HEK293 (cell line): ENCODE results near the gene MATN4.
A peak's percentile ranks its signal among the peaks of the same experiment; 100 is the strongest.

Source experiments
- CTCF ChIA-PET: fragments of 350-600 bp; formaldehyde crosslinking; extraction: SDS; loops from one replicate; lab custom pipeline; 2021; ENCODE audit warnings: antibody characterized with exemption; lab: Yijun Ruan, JAX
- POLR2A ChIA-PET: fragments of 300-600 bp; formaldehyde crosslinking; extraction: SDS; loops from one replicate; lab custom pipeline; 2020; ENCODE audit warnings: antibody characterized with exemption, inconsistent platforms; lab: Yijun Ruan, JAX
- H3K27ac ChIP-seq: fragments of 200-500 bp; sonication (Bioruptor generic); 2 replicates; pipeline ENCODE4 v1.5.1; 2014; ENCODE audit warnings: low read depth, low read length, control low read depth, inconsistent platforms; ENCODE audit errors: extremely low read depth
- H3K36me3 ChIP-seq, 2 experiments: fragments of 200-500 bp in 1 of 2; sonication (Bioruptor generic) in 1 of 2; 1 replicate in 1 of 2; 2 replicates in 1 of 2; pipeline ENCODE4 v1.5.1; 2014 to 2017; ENCODE audit warnings: inconsistent platforms in 2 of 2, low read length in 2 of 2; ENCODE audit not compliant: control insufficient read depth in 2 of 2, insufficient read depth in 1 of 2
- H3K4me1 ChIP-seq: fragments of 200-500 bp; sonication (Bioruptor generic); 2 replicates; pipeline ENCODE4 v1.5.1; 2014; ENCODE audit warnings: mild to moderate bottlenecking, low read length, inconsistent platforms; ENCODE audit not compliant: control insufficient read depth, insufficient read depth
- H3K4me3 ChIP-seq: 2 replicates; pipeline ENCODE4 v1.5.1; 2011; ENCODE audit warnings: low read depth, mild to moderate bottlenecking, control low read depth, low read length, moderate library complexity
- H3K9me3 ChIP-seq: fragments of 200-500 bp; sonication (Bioruptor generic); 2 replicates; pipeline ENCODE4 v1.5.1; 2014; ENCODE audit warnings: low read depth, low read length, inconsistent platforms; ENCODE audit not compliant: control insufficient read depth, insufficient read depth
- KLF1 ChIP-seq: fragments of 450-650 bp; formaldehyde crosslinking; IDR thresholded peaks from 2 replicates; pipeline ENCODE4 v1.5.1; 2016; ENCODE audit warnings: missing biosample characterization, missing genetic modification characterization
- KLF9 ChIP-seq: fragments of 450-650 bp; formaldehyde crosslinking; IDR thresholded peaks from 2 replicates; pipeline ENCODE4 v1.5.1; 2016; ENCODE audit warnings: missing biosample characterization, missing genetic modification characterization, low read depth
- OSR2 ChIP-seq: fragments of 450-650 bp; formaldehyde crosslinking; IDR thresholded peaks from 2 replicates; pipeline ENCODE4 v1.5.1; 2016; ENCODE audit warnings: missing biosample characterization, missing genetic modification characterization
- PRDM1 ChIP-seq: fragments of 450-650 bp; formaldehyde crosslinking; IDR thresholded peaks from 2 replicates; pipeline ENCODE4; 2016; ENCODE audit warnings: missing biosample characterization, missing genetic modification characterization
- PRDM6 ChIP-seq: fragments of 450-650 bp; formaldehyde crosslinking; IDR thresholded peaks from 2 replicates; pipeline ENCODE4 v1.5.1; 2017; ENCODE audit warnings: missing biosample characterization, missing genetic modification characterization
- RBAK ChIP-seq: fragments of 450-650 bp; formaldehyde crosslinking; IDR thresholded peaks from 2 replicates; pipeline ENCODE4 v1.5.1; 2016; ENCODE audit warnings: missing biosample characterization, missing genetic modification characterization
- ZBTB10 ChIP-seq: fragments of 450-650 bp; formaldehyde crosslinking; IDR thresholded peaks from 2 replicates; pipeline ENCODE4 v1.5.1; 2016; ENCODE audit warnings: missing biosample characterization, missing genetic modification characterization
- ZBTB6 ChIP-seq: fragments of 450-650 bp; formaldehyde crosslinking; IDR thresholded peaks from 2 replicates; pipeline ENCODE4 v1.5.1; 2017; ENCODE audit warnings: missing biosample characterization, missing genetic modification characterization
- ZEB2 ChIP-seq: fragments of 450-650 bp; formaldehyde crosslinking; IDR thresholded peaks from 2 replicates; pipeline ENCODE4 v1.5.1; 2016; ENCODE audit warnings: missing biosample characterization, missing genetic modification characterization
- ZFP37 ChIP-seq: fragments of 450-650 bp; formaldehyde crosslinking; IDR thresholded peaks from 2 replicates; pipeline ENCODE4 v1.5.1; 2016; ENCODE audit warnings: missing biosample characterization, missing genetic modification characterization
- ZNF2 ChIP-seq: fragments of 450-650 bp; formaldehyde crosslinking; IDR thresholded peaks from 2 replicates; pipeline ENCODE4 v1.5.1; 2016; ENCODE audit warnings: missing biosample characterization, missing genetic modification characterization
- ZNF221 ChIP-seq: fragments of 450-650 bp; formaldehyde crosslinking; IDR thresholded peaks from 2 replicates; pipeline ENCODE4 v1.5.1; 2017; ENCODE audit warnings: missing biosample characterization, missing genetic modification characterization, borderline replicate concordance
- ZNF354C ChIP-seq: fragments of 450-650 bp; formaldehyde crosslinking; IDR thresholded peaks from 2 replicates; pipeline ENCODE4 v1.5.1; 2016; ENCODE audit warnings: missing biosample characterization, missing genetic modification characterization, low read depth, borderline replicate concordance
- ZNF391 ChIP-seq: fragments of 450-650 bp; formaldehyde crosslinking; IDR thresholded peaks from 2 replicates; pipeline ENCODE4 v1.5.1; 2016; ENCODE audit warnings: low read depth, missing biosample characterization, missing genetic modification characterization, borderline replicate concordance
- ZNF626 ChIP-seq: fragments of 450-650 bp; sonication (Bioruptor Pico); formaldehyde crosslinking; IDR thresholded peaks from 2 replicates; pipeline ENCODE4 v1.5.1; 2018; ENCODE audit warnings: missing biosample characterization, missing genetic modification characterization, inconsistent platforms
- ZNF76 ChIP-seq: fragments of 450-650 bp; formaldehyde crosslinking; IDR thresholded peaks from 2 replicates; pipeline ENCODE4; 2016; ENCODE audit warnings: low read depth, missing biosample characterization, missing genetic modification characterization, borderline replicate concordance
- ZNF791 ChIP-seq: fragments of 450-650 bp; formaldehyde crosslinking; IDR thresholded peaks from 2 replicates; pipeline ENCODE4 v1.5.1; 2016; ENCODE audit warnings: missing biosample characterization, missing genetic modification characterization
- ZNF837 ChIP-seq: fragments of 450-650 bp; formaldehyde crosslinking; IDR thresholded peaks from 2 replicates; pipeline ENCODE4 v1.5.1; 2016; ENCODE audit warnings: missing biosample characterization, missing genetic modification characterization
- ZXDB ChIP-seq: fragments of 450-650 bp; formaldehyde crosslinking; IDR thresholded peaks from 2 replicates; pipeline ENCODE4 v1.5.1; 2016; ENCODE audit warnings: missing biosample characterization, missing genetic modification characterization

Gene MATN4

GRCh38 chr20:45288376-45288775 is 19.7 kb downstream of the MATN4 start:
- Histone ChIP-seq H3K27ac (no peak overlapping the region), H3K4me3 (no peak overlapping the region), H3K9me3 (no peaks in the 10 kb centered on the region)
- POLR2A ChIA-PET = no interaction called here
- no peak for TF ChIP-seq ZEB2
- no peak for TF ChIP-seq PRDM6 (tag by site-specific recombination)
- TF ChIP-seq ZNF2 (tag by site-specific recombination) = no peak
- TF ChIP-seq ZNF626 (tag by site-specific recombination) = no peak
- TF ChIP-seq ZNF791 (tag by site-specific recombination) = no peak
- no peak for TF ChIP-seq ZBTB6 (tag by site-specific recombination)
- TF ChIP-seq RBAK (tag by site-specific recombination) = no peak
- TF ChIP-seq ZNF354C = no peak
- TF ChIP-seq, all 188 proteins: peak for 0
- H3K4me1 ChIP-seq = no peaks in the 10 kb centered on the region
- CTCF ChIA-PET = interaction anchor here (1.6 to 4.2 kb wide), 2 partner anchors 149 to 244 kb away, joined by 6 to 17 read pairs; no protein-coding TSS in a partner anchor
- H3K36me3 ChIP-seq = no peaks in the 10 kb centered on the region

- ChIA-PET CTCF (interaction anchor here (0.6 to 1.9 kb wide), 5 partner anchors 10 to 187 kb away, joined by 3 to 13 read pairs (median 3); no protein-coding TSS in a partner anchor), POLR2A (interaction anchor here (0.6 kb wide), 1 partner anchor 36 kb away, joined by 4 read pairs; no protein-coding TSS in a partner anchor)
- Histone ChIP-seq H3K4me1 (no peaks in the 10 kb centered on the region), H3K4me3 (no peak overlapping the region), H3K36me3 (no peaks in the 10 kb centered on the region), H3K9me3 (no peaks in the 10 kb centered on the region), H3K27ac (no peak overlapping the region)
- TF ChIP-seq OSR2 (tag by site-specific recombination) (no peak), KLF1 (peak; percentile 67)
These were observed 24.5 kb downstream of the MATN4 start for GRCh38 chr20:45283551-45284057.

- POLR2A ChIA-PET = interaction anchor here (0.6 kb wide), 1 partner anchor 37 kb away, joined by 4 read pairs; no protein-coding TSS in a partner anchor
- CTCF ChIA-PET = interaction anchor here (0.6 to 2.8 kb wide), 4 partner anchors 8 to 144 kb away, joined by 3 to 14 read pairs (median 11); no protein-coding TSS in a partner anchor
- TF ChIP-seq KLF9 (tag by site-specific recombination) (no peak), ZNF76 (tag by site-specific recombination) (no peak), ZXDB (tag by site-specific recombination) (no peak), ZNF837 (tag by site-specific recombination) (no peak), ZBTB6 (tag by site-specific recombination) (no peak), ZBTB10 (tag by site-specific recombination) (no peak), ZFP37 (tag by site-specific recombination) (no peak), ZNF391 (tag by site-specific recombination) (no peak), PRDM1 (tag by site-specific recombination) (peak; percentile 54), ZNF221 (tag by site-specific recombination) (no peak)
These were observed 25.2 kb downstream of the MATN4 start for GRCh38 chr20:45282700-45283550.

More at GRCh38 chr20:45282700-45283550, 25.2 kb downstream of the MATN4 start:
- Histone ChIP-seq H3K27ac (no peak overlapping the region), H3K9me3 (no peaks in the 10 kb centered on the region), H3K36me3 (no peaks in the 10 kb centered on the region), H3K4me1 (no peaks in the 10 kb centered on the region), H3K4me3 (no peak overlapping the region)
